Measurements from ENCODE around the gene UBE2F.

DNA sequence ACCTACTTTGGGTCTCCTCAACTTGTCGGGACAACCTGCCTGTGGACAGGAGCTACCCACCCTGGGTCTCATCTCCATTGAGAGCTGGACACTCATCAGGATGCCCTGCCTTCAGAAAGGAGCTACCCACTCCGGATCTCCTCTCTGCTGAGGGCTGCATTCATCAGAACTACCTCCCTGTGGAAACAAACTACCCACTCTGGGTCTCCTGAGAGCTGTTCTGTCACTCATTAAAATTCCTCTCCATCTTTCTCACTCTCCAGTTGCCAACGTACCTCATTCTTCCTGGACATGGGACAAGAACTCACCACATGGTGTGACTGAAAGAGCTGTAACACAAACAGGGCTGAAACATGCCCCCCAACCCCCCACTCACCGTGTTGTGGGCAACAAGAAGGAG is 22.5 kb upstream of the UBE2F start:
- TF ChIP-seq, protein P1, sequence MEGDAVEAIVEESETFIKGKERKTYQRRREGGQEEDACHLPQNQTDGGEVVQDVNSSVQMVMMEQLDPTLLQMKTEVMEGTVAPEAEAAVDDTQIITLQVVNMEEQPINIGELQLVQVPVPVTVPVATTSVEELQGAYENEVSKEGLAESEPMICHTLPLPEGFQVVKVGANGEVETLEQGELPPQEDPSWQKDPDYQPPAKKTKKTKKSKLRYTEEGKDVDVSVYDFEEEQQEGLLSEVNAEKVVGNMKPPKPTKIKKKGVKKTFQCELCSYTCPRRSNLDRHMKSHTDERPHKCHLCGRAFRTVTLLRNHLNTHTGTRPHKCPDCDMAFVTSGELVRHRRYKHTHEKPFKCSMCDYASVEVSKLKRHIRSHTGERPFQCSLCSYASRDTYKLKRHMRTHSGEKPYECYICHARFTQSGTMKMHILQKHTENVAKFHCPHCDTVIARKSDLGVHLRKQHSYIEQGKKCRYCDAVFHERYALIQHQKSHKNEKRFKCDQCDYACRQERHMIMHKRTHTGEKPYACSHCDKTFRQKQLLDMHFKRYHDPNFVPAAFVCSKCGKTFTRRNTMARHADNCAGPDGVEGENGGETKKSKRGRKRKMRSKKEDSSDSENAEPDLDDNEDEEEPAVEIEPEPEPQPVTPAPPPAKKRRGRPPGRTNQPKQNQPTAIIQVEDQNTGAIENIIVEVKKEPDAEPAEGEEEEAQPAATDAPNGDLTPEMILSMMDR (IDR thresholded peaks at IDR 0.05; ENCODE audit: low read depth, low read length): no peak
- no peak for TF ChIP-seq EZH2phosphoT487 (IDR thresholded peaks at IDR 0.05; ENCODE audit: low read depth)
